Stimulated activated CD4-positive, alpha-beta T cell treated with anti-CD3 and anti-CD28 coated beads, TNF-alpha, amount 100 ng/mL, for 4 hours (primary cell): ENCODE results near the gene TRIOBP.

Experiments
- DNase-seq, 3 experiments: peaks; one replicate each; pipeline ENCODE4 v3.0.0-alpha.2; 2020; ENCODE audit warnings: low read depth in 3 of 3

TRIOBP gene

GRCh38 chr22:37664249-37665101 lies 32.4 kb upstream of the TRIOBP start:
- no peak for DNase-seq

GRCh38 chr22:37665487-37665886 lies 31.4 kb upstream of the TRIOBP start:
- DNase-seq, result no peak

GRCh38 chr22:37669586-37669985 lies 27.3 kb upstream of the TRIOBP start:
- no peak for DNase-seq

- no peak for DNase-seq
Measured at GRCh38 chr22:37672206-37672919, 24.5 kb upstream of the TRIOBP start.

- no peak for DNase-seq
Measured at GRCh38 chr22:37672920-37673455, 23.9 kb upstream of the TRIOBP start.

GRCh38 chr22:37674248-37674647 lies 22.6 kb upstream of the TRIOBP start:
- DNase-seq, result no peak

- DNase-seq, result no peak
Measured at GRCh38 chr22:37674951-37675929, 21.6 kb upstream of the TRIOBP start, which contains the start of gene LGALS1. Gene LGALS1, plus strand, starts transcription at chr22:37675636. Its CDS starts 67 bp downstream, at chr22:37675703.

GRCh38 chr22:37675930-37676735 lies 20.7 kb upstream of the TRIOBP start:
- DNase-seq, result no peak

- DNase-seq, result peak; percentile 83 to 92 (median 91)
Measured at GRCh38 chr22:37676736-37677492, 19.9 kb upstream of the TRIOBP start.

GRCh38 chr22:37677493-37677974 lies 19.3 kb upstream of the TRIOBP start:
- DNase-seq, result no peak

GRCh38 chr22:37678372-37678771 lies 18.5 kb upstream of the TRIOBP start:
- DNase-seq, result no peak

- DNase-seq, result no peak
Measured at GRCh38 chr22:37679670-37680069, 17.2 kb upstream of the TRIOBP start.

GRCh38 chr22:37680191-37680851 lies 16.5 kb upstream of the TRIOBP start:
- DNase-seq, result no peak

GRCh38 chr22:37681001-37681424 lies 15.8 kb upstream of the TRIOBP start:
- no peak for DNase-seq

GRCh38 chr22:37681556-37682049 lies 15.2 kb upstream of the TRIOBP start:
- peak in 2 of 3 experiments; percentile 56 to 57 for DNase-seq

- no peak for DNase-seq
Measured at GRCh38 chr22:37684803-37685615, 11.8 kb upstream of the TRIOBP start.

- peak; percentile 54 to 65 (median 62) for DNase-seq
Measured at GRCh38 chr22:37686002-37686982, 10.6 kb upstream of the TRIOBP start, which contains the start of gene NOL12. Gene NOL12, plus strand, starts transcription at chr22:37686343. Its CDS starts 50 bp downstream, at chr22:37686393.
